GM21619 (cell line): ENCODE measurements around the gene PRR14L.
"Not testable (repeated sequence)": the region's sequence is repeated elsewhere in the genome, so short reads cannot be mapped to it uniquely, and the experiment has no call there.

Source experiments
- ATAC-seq: cut with Tn5 transposase; IDR thresholded peaks from one replicate; pipeline ENCODE4 v1.9.1; 2021; ENCODE audit not compliant: unreplicated experiment

PRR14L gene

GRCh38 chr22:31683181-31684105, 66.5 kb downstream of the PRR14L start:
- no peak for ATAC-seq

- ATAC-seq = no peak
Measured at GRCh38 chr22:31682751-31683150, 67.2 kb downstream of the PRR14L start.

GRCh38 chr22:31681349-31682345, 68.3 kb downstream of the PRR14L start:
- ATAC-seq = no peak

GRCh38 chr22:31680861-31681341, 69.0 kb downstream of the PRR14L start:
- ATAC-seq = no peak

- no peak for ATAC-seq
Measured at GRCh38 chr22:31678748-31679147, 71.2 kb downstream of the PRR14L start.

GRCh38 chr22:31676700-31677099, 73.2 kb downstream of the PRR14L start:
- ATAC-seq = peak; percentile 98

GRCh38 chr22:31674219-31674618, 75.7 kb downstream of the PRR14L start:
- not testable (repeated sequence) for ATAC-seq

- ATAC-seq = not testable (repeated sequence)
Measured at GRCh38 chr22:31668849-31669248, 81.1 kb downstream of the PRR14L start.

GRCh38 chr22:31662668-31663037, 87.3 kb downstream of the PRR14L start:
- ATAC-seq = no peak

- ATAC-seq = peak; percentile 66
Measured at GRCh38 chr22:31661851-31662667, 87.9 kb downstream of the PRR14L start, which contains the start of gene PISD. PISD (minus strand) TSS chr22:31662215; CDS start chr22:31662208, 7 bp downstream.

GRCh38 chr22:31660860-31661341, 89.0 kb downstream of the PRR14L start:
- ATAC-seq = not testable (repeated sequence)

- no peak for ATAC-seq
Measured at GRCh38 chr22:31659246-31659645, 90.7 kb downstream of the PRR14L start.

GRCh38 chr22:31654408-31654807, 95.5 kb downstream of the PRR14L start:
- no peak for ATAC-seq

GRCh38 chr22:31653944-31654343, 96.0 kb downstream of the PRR14L start:
- no peak for ATAC-seq

GRCh38 chr22:31652911-31653684, 96.8 kb downstream of the PRR14L start:
- ATAC-seq = no peak

GRCh38 chr22:31652088-31652487, 97.8 kb downstream of the PRR14L start:
- ATAC-seq = no peak

- no peak for ATAC-seq
Measured at GRCh38 chr22:31651664-31652063, 98.3 kb downstream of the PRR14L start.

GRCh38 chr22:31650391-31650790, 99.5 kb downstream of the PRR14L start:
- ATAC-seq = no peak

GRCh38 chr22:31647523-31648320, 102.2 kb downstream of the PRR14L start:
- no peak for ATAC-seq
